GM23338 (cell line): ENCODE measurements around the gene KLF9. TPM values are rescaled to one million over a fixed set of nuclear protein-coding genes. Genes with fewer than 3 reads are reported as not detected.

Source experiments
- ATAC-seq: fragments of 200-7000 bp; cut with Tn5 transposase; 3 replicates; pipeline ENCODE4 v1.9.1; 2020
- DNase-seq: peaks from one replicate; pipeline ENCODE4 v3.0.0-alpha.2; 2015; ENCODE audit warnings: low spot score
- H2AFZ ChIP-seq: fragments of 200-600 bp; sonication (generic); 2 replicates; pipeline ENCODE4 v1.8.0; 2016; ENCODE audit warnings: antibody characterized with exemption, mild to moderate bottlenecking, moderate library complexity
- H3F3A ChIP-seq: fragments of 200-600 bp; sonication (generic); replicated peaks from 2 replicates; pipeline ENCODE4 v1.8.0; 2017; ENCODE audit warnings: antibody characterized with exemption, mixed run types, low read depth
- H3K27ac ChIP-seq: fragments of 200-600 bp; sonication (generic); 2 replicates; pipeline ENCODE4 v1.6.1; 2016; ENCODE audit warnings: low read depth
- H3K27me3 ChIP-seq: fragments of 200-600 bp; sonication (generic); 2 replicates; pipeline ENCODE4 v1.8.0; 2016; ENCODE audit warnings: mild to moderate bottlenecking, mixed run types, moderate library complexity; ENCODE audit not compliant: insufficient read depth
- H3K36me3 ChIP-seq: fragments of 200-600 bp; sonication (generic); 2 replicates; pipeline ENCODE4 v1.8.0; 2016; ENCODE audit warnings: mild to moderate bottlenecking; ENCODE audit not compliant: insufficient read depth
- H3K4me1 ChIP-seq: fragments of 200-600 bp; sonication (generic); 2 replicates; pipeline ENCODE4 v1.8.0; 2016; ENCODE audit warnings: mild to moderate bottlenecking, moderate library complexity; ENCODE audit not compliant: insufficient read depth
- H3K4me2 ChIP-seq: fragments of 200-600 bp; sonication (generic); 2 replicates; pipeline ENCODE4 v1.7.1; 2017; ENCODE audit warnings: mixed run types
- H3K4me3 ChIP-seq: fragments of 200-600 bp; sonication (generic); 2 replicates; pipeline ENCODE4 v1.6.1; 2016; ENCODE audit warnings: mixed run types
- H3K79me2 ChIP-seq: fragments of 200-600 bp; sonication (generic); replicated peaks from 2 replicates; pipeline ENCODE4 v1.8.0; 2017; ENCODE audit warnings: mild to moderate bottlenecking; ENCODE audit not compliant: insufficient read depth
- H3K9me2 ChIP-seq: fragments of 200-600 bp; sonication (generic); 2 replicates; pipeline ENCODE4 v1.8.0; 2017; ENCODE audit not compliant: insufficient read depth
- H4K20me1 ChIP-seq: fragments of 200-600 bp; sonication (generic); replicated peaks from 2 replicates; pipeline ENCODE4 v1.8.0; 2017; ENCODE audit warnings: mild to moderate bottlenecking; ENCODE audit not compliant: insufficient read depth
- H3K27ac Mint-ChIP-seq: 2 replicates; pipeline ENCODE4 v1.8.0; 2020; ENCODE audit warnings: inconsistent platforms, mild to moderate bottlenecking, moderate library complexity, mixed read lengths
- H3K27me3 Mint-ChIP-seq: 3 replicates; pipeline ENCODE4 v1.8.0; 2022; ENCODE audit warnings: low read depth, mild to moderate bottlenecking, moderate library complexity, mixed read lengths, inconsistent platforms; ENCODE audit not compliant: insufficient read depth, poor library complexity
- H3K36me3 Mint-ChIP-seq: 3 replicates; pipeline ENCODE4 v1.8.0; 2021; ENCODE audit warnings: low read depth, mild to moderate bottlenecking, inconsistent platforms, moderate library complexity, mixed read lengths
- H3K4me1 Mint-ChIP-seq: 3 replicates; pipeline ENCODE4 v1.8.0; 2020; ENCODE audit warnings: mild to moderate bottlenecking, inconsistent platforms, mixed read lengths
- H3K4me3 Mint-ChIP-seq: 3 replicates; pipeline ENCODE4 v1.8.0; 2021; ENCODE audit warnings: moderate library complexity, mild to moderate bottlenecking, inconsistent platforms, mixed read lengths
- H3K9me3 Mint-ChIP-seq: 3 replicates; pipeline ENCODE4 v1.8.0; 2020; ENCODE audit warnings: moderate library complexity, mild to moderate bottlenecking, inconsistent platforms, mixed read lengths
- CREB1 ChIP-seq: fragments of 250-450 bp; sonication (Bioruptor Pico); IDR thresholded peaks from 2 replicates; pipeline ENCODE4 v1.5.0; 2020; ENCODE audit warnings: low read depth, mild to moderate bottlenecking, moderate library complexity
- EZH2 ChIP-seq: fragments of 200-600 bp; sonication (generic); IDR thresholded peaks from one replicate; pipeline ENCODE4 v1.8.0; 2017; ENCODE audit warnings: antibody characterized with exemption, mild to moderate bottlenecking, low read depth; ENCODE audit not compliant: unreplicated experiment
- EZH2phosphoT487 ChIP-seq: fragments of 200-600 bp; sonication (generic); IDR thresholded peaks from one replicate; pipeline ENCODE4 v1.8.1; 2018; ENCODE audit warnings: antibody characterized with exemption; ENCODE audit not compliant: unreplicated experiment
- JUNB ChIP-seq: IDR thresholded peaks from one replicate; pipeline ENCODE4 v1.6.1; 2016; ENCODE audit warnings: antibody characterized with exemption; ENCODE audit not compliant: unreplicated experiment
- NANOG ChIP-seq: IDR thresholded peaks from 2 replicates; pipeline ENCODE4 v1.6.1; 2016; ENCODE audit warnings: antibody characterized with exemption, borderline replicate concordance
- POLR2AphosphoS5 ChIP-seq: IDR thresholded peaks from 2 replicates; pipeline ENCODE4 v1.6.1; 2016; ENCODE audit warnings: antibody characterized with exemption, low read depth
- STAT1 ChIP-seq: IDR thresholded peaks from one replicate; pipeline ENCODE4 v1.6.1; 2016; ENCODE audit warnings: antibody characterized with exemption; ENCODE audit not compliant: unreplicated experiment
- ZNF114 ChIP-seq: fragments of 250-450 bp; sonication (Bioruptor Pico); IDR thresholded peaks from 2 replicates; pipeline ENCODE4 v1.5.0; 2020; ENCODE audit warnings: mild to moderate bottlenecking, moderate library complexity
- ZNF331 ChIP-seq: fragments of 250-450 bp; sonication (Bioruptor Pico); IDR thresholded peaks from 2 replicates; pipeline ENCODE4 v1.5.0; 2020; ENCODE audit warnings: low read depth, mild to moderate bottlenecking, moderate library complexity
- polyA plus RNA-seq: library from polyadenylated mRNA; unstranded; fragments of >200 nt; fragmentation: Nextera tagmentation; extraction: Ambion mirVana; gene quantifications from 2 replicates; pipeline ENCODE4 v1.2.1, GENCODE V29; 2016
- total RNA-seq: library from RNA; depleted of rRNA; stranded (reverse); fragments of >200 nt; shearing (Covaris generic); gene quantifications from 2 replicates; pipeline ENCODE4 v1.2.3, GENCODE V29; 2014
- TF ChIP-seq, protein P1 (sequence below): IDR thresholded peaks from 2 replicates; pipeline ENCODE4 v1.6.1; 2016; ENCODE audit warnings: antibody characterized with exemption
- TF ChIP-seq, protein P2 (sequence below): IDR thresholded peaks from one replicate; pipeline ENCODE4 v1.6.1; 2018; ENCODE audit warnings: antibody characterized with exemption; ENCODE audit not compliant: unreplicated experiment
- TF ChIP-seq, protein P3 (sequence below): fragments of 250-450 bp; sonication (Bioruptor Pico); IDR thresholded peaks from 2 replicates; pipeline ENCODE4 v1.5.0; 2020; ENCODE audit warnings: mild to moderate bottlenecking, moderate library complexity
- TF ChIP-seq, protein P4 (sequence below), 2 experiments: fragments of 200-600 bp in 1 of 2; sonication (generic) in 1 of 2; conservative IDR thresholded peaks; 2 replicates each; pipeline versions ENCODE4 v1.5.1 to v1.6.1; 2016 to 2017; ENCODE audit warnings: antibody characterized with exemption in 2 of 2, low read depth in 2 of 2, mild to moderate bottlenecking in 2 of 2, moderate library complexity in 1 of 2

Gene KLF9
- total and polyA plus RNA-seq, 2 experiments from 2014 or later: 0.58 to 1.5 TPM

DNA sequence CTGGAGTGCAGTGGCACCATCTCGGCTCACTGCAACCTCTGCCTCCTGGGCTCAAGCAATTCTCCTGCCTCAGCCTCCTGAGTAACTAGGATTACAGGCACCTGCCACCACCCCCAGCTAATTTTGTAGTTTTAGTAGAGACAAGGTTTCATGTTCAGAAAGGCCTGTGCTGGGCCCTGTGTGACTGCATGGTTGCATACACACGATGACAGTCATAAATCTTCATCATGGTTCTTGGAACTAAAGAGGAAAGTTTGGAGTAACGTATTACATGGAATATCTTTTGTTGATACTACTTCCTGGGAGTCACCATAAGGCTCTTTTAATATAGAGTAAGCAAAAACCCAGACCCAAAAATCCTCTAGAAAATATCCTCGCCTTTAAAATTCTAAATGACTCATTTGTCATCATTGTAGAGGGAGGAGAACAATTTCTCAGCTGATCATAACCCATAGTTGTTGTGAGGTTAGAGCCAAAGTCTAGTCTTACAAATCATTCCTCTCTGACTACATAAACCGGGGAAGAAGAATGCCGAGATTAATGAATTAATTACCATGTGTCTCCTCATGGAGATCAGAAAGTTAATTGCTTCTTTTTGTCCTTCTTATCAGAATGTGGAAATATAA is 47.0 kb downstream of the KLF9 start:
- Histone ChIP-seq H3K27me3 (no peaks in the 10 kb centered on the region), H2AFZ (no peak overlapping the region), H3K4me2 (no peak overlapping the region), H3K4me3 (no peak overlapping the region), H3K9me2 (no peaks in the 10 kb centered on the region), H3K36me3 (no peaks in the 10 kb centered on the region), H3F3A (no peaks in the 10 kb centered on the region), H3K79me2 (no peaks in the 10 kb centered on the region), H4K20me1 (no peaks in the 10 kb centered on the region), H3K27ac (no peak overlapping the region), H3K4me1 (no peaks in the 10 kb centered on the region)
- H3K9me3 Mint-ChIP-seq: no peaks in the 10 kb centered on the region
- peaks cover 3% of the 10 kb centered on the region; the same call in 1 of the 3 replicates for H3K36me3 Mint-ChIP-seq
- H3K4me3 Mint-ChIP-seq: no peak overlapping the region
- DNase-seq (no peak), ATAC-seq (no peak)
- TF ChIP-seq NANOG: no peak
- no peak for TF ChIP-seq ZNF331
- TF ChIP-seq, protein P1, sequence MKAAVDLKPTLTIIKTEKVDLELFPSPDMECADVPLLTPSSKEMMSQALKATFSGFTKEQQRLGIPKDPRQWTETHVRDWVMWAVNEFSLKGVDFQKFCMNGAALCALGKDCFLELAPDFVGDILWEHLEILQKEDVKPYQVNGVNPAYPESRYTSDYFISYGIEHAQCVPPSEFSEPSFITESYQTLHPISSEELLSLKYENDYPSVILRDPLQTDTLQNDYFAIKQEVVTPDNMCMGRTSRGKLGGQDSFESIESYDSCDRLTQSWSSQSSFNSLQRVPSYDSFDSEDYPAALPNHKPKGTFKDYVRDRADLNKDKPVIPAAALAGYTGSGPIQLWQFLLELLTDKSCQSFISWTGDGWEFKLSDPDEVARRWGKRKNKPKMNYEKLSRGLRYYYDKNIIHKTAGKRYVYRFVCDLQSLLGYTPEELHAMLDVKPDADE: no peak
- TF ChIP-seq POLR2AphosphoS5: no peak
- TF ChIP-seq, protein P2, sequence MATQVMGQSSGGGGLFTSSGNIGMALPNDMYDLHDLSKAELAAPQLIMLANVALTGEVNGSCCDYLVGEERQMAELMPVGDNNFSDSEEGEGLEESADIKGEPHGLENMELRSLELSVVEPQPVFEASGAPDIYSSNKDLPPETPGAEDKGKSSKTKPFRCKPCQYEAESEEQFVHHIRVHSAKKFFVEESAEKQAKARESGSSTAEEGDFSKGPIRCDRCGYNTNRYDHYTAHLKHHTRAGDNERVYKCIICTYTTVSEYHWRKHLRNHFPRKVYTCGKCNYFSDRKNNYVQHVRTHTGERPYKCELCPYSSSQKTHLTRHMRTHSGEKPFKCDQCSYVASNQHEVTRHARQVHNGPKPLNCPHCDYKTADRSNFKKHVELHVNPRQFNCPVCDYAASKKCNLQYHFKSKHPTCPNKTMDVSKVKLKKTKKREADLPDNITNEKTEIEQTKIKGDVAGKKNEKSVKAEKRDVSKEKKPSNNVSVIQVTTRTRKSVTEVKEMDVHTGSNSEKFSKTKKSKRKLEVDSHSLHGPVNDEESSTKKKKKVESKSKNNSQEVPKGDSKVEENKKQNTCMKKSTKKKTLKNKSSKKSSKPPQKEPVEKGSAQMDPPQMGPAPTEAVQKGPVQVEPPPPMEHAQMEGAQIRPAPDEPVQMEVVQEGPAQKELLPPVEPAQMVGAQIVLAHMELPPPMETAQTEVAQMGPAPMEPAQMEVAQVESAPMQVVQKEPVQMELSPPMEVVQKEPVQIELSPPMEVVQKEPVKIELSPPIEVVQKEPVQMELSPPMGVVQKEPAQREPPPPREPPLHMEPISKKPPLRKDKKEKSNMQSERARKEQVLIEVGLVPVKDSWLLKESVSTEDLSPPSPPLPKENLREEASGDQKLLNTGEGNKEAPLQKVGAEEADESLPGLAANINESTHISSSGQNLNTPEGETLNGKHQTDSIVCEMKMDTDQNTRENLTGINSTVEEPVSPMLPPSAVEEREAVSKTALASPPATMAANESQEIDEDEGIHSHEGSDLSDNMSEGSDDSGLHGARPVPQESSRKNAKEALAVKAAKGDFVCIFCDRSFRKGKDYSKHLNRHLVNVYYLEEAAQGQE: no peak
- no peak for TF ChIP-seq STAT1
- no peak for TF ChIP-seq EZH2phosphoT487
- TF ChIP-seq, protein P3, sequence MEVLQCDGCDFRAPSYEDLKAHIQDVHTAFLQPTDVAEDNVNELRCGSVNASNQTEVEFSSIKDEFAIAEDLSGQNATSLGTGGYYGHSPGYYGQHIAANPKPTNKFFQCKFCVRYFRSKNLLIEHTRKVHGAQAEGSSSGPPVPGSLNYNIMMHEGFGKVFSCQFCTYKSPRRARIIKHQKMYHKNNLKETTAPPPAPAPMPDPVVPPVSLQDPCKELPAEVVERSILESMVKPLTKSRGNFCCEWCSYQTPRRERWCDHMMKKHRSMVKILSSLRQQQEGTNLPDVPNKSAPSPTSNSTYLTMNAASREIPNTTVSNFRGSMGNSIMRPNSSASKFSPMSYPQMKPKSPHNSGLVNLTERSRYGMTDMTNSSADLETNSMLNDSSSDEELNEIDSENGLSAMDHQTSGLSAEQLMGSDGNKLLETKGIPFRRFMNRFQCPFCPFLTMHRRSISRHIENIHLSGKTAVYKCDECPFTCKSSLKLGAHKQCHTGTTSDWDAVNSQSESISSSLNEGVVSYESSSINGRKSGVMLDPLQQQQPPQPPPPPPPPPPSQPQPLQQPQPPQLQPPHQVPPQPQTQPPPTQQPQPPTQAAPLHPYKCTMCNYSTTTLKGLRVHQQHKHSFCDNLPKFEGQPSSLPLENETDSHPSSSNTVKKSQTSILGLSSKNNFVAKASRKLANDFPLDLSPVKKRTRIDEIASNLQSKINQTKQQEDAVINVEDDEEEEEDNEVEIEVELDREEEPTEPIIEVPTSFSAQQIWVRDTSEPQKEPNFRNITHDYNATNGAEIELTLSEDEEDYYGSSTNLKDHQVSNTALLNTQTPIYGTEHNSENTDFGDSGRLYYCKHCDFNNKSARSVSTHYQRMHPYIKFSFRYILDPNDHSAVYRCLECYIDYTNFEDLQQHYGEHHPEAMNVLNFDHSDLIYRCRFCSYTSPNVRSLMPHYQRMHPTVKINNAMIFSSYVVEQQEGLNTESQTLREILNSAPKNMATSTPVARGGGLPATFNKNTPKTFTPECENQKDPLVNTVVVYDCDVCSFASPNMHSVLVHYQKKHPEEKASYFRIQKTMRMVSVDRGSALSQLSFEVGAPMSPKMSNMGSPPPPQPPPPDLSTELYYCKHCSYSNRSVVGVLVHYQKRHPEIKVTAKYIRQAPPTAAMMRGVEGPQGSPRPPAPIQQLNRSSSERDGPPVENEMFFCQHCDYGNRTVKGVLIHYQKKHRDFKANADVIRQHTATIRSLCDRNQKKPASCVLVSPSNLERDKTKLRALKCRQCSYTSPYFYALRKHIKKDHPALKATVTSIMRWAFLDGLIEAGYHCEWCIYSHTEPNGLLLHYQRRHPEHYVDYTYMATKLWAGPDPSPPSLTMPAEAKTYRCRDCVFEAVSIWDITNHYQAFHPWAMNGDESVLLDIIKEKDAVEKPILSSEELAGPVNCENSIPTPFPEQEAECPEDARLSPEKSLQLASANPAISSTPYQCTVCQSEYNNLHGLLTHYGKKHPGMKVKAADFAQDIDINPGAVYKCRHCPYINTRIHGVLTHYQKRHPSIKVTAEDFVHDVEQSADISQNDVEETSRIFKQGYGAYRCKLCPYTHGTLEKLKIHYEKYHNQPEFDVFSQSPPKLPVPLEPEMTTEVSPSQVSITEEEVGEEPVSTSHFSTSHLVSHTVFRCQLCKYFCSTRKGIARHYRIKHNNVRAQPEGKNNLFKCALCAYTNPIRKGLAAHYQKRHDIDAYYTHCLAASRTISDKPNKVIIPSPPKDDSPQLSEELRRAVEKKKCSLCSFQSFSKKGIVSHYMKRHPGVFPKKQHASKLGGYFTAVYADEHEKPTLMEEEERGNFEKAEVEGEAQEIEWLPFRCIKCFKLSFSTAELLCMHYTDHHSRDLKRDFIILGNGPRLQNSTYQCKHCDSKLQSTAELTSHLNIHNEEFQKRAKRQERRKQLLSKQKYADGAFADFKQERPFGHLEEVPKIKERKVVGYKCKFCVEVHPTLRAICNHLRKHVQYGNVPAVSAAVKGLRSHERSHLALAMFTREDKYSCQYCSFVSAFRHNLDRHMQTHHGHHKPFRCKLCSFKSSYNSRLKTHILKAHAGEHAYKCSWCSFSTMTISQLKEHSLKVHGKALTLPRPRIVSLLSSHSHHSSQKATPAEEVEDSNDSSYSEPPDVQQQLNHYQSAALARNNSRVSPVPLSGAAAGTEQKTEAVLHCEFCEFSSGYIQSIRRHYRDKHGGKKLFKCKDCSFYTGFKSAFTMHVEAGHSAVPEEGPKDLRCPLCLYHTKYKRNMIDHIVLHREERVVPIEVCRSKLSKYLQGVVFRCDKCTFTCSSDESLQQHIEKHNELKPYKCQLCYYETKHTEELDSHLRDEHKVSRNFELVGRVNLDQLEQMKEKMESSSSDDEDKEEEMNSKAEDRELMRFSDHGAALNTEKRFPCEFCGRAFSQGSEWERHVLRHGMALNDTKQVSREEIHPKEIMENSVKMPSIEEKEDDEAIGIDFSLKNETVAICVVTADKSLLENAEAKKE (CRISPR knock-in tag): no peak
- TF ChIP-seq JUNB: no peak
- TF ChIP-seq EZH2: no peak
- TF ChIP-seq CREB1: no peak
- TF ChIP-seq ZNF114 (CRISPR knock-in tag): no peak
- TF ChIP-seq, protein P4, sequence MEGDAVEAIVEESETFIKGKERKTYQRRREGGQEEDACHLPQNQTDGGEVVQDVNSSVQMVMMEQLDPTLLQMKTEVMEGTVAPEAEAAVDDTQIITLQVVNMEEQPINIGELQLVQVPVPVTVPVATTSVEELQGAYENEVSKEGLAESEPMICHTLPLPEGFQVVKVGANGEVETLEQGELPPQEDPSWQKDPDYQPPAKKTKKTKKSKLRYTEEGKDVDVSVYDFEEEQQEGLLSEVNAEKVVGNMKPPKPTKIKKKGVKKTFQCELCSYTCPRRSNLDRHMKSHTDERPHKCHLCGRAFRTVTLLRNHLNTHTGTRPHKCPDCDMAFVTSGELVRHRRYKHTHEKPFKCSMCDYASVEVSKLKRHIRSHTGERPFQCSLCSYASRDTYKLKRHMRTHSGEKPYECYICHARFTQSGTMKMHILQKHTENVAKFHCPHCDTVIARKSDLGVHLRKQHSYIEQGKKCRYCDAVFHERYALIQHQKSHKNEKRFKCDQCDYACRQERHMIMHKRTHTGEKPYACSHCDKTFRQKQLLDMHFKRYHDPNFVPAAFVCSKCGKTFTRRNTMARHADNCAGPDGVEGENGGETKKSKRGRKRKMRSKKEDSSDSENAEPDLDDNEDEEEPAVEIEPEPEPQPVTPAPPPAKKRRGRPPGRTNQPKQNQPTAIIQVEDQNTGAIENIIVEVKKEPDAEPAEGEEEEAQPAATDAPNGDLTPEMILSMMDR (conservative IDR thresholded peaks at IDR 0.05; ENCODE audit: low read depth in 2 of 2): no peak
- peaks cover 2% of the 10 kb centered on the region for H3K27me3 Mint-ChIP-seq
- H3K4me1 Mint-ChIP-seq: no peaks in the 10 kb centered on the region
- no peak overlapping the region for H3K27ac Mint-ChIP-seq
